HG02973 (cell line): Measurements from ENCODE around the gene RPL27A.

Experiments
- ATAC-seq: cut with Tn5 transposase; IDR thresholded peaks from one replicate; pipeline ENCODE4 v1.9.1; 2021; ENCODE audit warnings: moderate library complexity; ENCODE audit not compliant: unreplicated experiment

Gene RPL27A

DNA sequence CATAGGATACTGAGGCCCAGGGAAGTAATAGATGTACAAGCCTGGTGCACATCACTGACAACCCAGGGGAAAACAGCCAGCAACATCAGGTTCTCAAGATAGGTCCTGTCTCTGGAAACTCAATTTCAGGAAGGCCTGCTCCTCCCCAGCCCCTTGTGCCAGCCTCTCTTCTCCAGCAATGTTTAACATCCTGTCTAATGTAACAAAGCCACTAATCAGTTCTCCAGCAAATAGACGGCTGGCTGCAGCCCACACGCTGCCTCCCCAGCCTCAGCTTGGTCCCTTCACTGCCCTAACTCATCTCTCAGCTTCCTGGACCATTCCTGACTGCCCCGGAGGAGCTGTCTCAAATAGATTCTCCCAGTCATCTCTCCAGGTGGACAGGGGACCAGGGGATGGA lies 37.8 kb downstream of the RPL27A start:
- ATAC-seq: no peak

DNA sequence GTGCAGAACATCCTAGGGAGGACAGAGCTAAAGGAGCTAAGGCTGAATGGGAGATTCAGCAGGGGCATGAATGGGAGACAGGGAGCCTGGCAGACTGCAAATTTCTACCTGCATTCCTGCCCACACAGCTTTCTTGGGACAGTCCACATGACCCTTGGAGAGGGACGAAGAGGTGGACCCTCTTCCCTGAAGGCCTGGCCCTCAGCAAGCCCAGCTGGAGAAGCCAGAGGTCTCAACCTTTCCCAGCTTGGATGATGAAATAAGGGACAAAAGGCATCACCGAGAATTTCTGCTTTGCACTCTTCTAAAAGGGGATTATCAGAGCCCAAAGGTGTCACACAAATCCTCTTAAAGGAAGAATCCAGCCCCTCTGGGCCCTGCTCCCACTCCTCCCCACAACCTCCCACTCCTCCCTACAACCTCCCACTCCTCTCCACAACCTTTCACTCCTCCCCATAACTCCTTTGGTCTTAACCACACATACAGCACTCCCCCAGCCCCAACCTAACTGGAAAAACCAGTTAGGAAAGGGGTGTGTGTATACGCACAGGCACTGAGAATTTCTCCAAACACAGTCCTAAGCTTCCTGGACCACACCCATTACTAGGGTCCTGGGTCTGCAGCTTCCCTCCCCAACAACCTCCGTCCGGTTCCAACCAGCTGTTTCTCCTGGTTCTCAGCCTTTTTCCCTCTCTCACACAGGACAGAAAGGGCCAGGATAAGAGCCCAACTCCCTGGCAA lies 38.4 kb downstream of the RPL27A start:
- no peak for ATAC-seq

DNA sequence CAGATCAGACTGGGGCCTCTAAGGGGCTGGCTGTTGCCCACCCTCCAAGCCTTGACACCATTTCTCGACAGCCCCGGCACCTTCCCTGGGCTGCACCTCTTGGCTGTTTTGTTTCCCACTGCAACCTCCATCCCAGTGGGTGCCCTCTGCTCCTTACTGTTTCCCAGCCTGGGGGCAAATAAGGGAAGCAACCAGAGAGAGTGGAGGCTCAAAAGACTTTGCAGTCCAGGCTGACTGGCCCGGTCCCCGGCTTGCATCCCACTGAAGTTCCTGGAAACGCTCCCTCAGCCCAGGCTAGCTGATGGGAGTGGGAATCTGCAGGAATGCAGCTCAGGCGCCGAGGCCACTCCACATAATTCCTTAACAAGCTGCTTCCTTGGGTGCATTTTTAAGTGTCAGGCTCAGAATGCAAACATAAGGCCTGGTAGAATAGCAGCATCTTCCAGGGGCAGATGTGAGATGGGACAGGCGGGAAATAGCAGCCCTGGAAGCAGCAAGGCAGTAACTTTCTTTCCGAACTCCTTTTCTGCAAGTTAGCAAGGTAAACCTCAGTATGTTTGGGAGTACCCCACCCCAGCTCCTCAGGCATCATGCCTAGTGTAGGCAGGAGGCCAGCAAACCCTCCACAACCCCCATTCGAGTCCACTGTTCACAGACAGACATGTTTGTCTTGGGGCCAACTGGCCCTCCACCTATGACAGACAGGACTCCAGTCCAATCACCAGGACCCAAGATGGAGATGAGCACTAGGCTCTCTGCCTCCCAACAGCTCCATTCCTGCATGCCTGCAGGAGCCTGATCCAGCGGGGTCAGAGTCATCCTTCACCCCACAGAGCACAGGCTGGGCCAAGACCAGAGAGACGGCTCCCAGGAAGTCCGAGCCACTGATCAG lies 39.3 kb downstream of the RPL27A start:
- ATAC-seq: no peak

DNA sequence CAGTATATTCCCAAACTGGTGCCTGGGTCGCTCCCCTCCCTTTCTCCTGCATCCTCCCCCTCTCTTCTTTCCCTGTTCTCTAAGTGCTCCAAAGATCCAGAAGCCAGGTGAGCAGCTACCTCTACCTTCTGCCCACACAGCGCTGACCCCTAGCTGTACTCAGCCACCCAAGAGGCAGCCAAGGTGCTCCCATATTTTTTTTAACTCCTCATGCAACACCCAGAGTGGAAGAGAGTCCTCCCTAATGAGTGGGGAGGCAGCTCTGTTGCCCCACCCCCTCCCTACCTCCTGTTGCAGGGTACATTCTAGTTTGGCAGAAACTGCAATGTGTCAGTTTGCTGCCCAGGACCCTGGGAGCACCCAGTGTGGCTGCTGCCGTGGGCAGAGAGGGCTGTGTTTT lies 40.2 kb downstream of the RPL27A start:
- ATAC-seq: no peak

DNA sequence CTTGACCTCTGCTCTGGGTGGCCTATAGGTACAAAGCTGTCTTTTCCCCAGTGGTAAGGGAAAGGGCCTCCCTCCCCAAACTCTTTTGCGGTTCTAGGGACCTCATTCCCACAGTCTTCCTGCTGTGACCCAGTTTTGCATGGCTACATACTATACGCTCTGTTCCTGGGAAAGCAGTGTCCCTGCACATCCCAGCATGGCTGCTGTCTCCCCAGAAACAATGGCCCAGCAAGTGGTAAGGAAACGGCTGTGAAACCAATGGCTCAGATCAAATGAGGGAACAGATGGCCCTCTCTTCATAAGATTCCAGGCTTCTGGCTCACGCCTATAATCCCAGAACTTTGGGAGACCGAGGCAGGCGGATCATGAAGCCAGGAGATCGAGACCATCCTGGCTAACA lies 41.1 kb downstream of the RPL27A start:
- ATAC-seq: no peak

DNA sequence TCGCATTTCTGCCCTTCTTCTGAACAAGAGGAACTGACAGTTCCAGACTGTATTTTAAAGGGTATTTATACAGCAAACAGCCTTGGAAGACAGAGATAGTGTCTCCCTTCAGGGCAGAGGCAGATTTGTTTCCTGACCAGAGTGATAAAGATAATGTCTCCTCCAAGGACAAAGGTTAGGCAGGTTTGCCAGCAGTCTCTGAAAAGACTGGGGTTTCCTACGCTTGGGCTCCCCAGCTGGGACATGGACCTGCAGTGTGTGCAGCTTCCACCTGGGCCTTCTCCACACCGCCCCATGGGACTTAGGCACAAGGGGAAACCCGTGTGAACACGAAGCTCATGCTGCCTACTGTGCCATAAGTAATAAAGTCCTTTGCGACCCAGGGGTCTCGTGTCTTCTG lies 42.1 kb downstream of the RPL27A start:
- ATAC-seq: no peak

DNA sequence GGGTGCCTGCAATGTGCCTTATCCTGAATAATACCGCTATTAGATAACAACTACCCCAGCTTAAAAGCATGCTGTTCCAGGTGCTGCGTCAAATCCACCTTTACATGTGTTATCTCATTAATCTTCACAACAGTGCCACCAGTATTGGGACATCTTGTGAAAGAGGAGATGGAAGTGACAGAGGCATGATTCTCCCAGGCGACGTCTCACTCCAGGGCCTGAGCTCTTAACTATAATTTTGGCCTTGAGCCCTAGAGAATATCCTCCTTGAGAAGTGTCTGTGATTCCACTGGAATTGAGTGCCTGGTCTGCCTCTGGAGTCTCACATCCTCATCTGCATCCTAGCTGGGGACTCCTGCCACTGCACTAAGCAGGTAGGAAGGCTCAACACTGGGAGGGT lies 43.8 kb downstream of the RPL27A start:
- ATAC-seq: no peak

DNA sequence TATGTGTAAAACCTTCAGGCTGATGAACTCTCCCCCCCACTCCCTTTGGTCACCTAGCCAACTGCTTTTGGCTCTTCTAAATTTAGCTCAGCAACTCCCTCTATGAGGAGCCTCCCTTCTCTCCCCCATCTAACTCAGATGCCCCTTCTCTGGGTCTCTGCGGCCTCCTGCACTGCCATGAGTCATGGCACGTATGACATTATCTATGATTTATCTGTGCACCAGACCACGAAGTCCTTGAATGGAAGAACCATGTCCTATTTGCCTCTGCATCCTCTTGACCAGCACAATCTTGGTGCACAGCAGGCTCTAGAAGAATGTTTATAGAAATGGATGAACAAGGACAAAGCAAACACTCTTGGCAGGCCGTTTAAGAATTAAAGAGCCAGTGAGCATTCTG lies 46.0 kb downstream of the RPL27A start:
- ATAC-seq: no peak

DNA sequence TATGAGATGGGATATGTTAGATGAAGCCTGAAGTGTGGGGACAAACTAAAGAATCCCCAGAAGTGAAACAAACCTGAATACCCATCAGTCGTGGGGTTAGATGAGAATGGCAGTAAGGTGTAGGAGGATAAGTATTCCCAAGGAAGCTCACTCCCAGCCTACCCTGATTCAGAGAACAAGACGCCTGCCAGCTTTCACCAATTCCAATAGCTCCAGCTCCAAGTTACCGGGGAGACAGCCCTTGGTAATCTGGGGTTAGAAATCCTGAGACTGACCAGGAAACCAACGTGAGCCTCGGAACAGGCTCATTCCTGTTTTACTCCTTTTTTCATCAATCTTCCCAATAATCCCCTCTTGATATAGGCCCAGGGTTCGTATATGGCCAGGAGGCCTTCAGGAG lies 46.5 kb downstream of the RPL27A start:
- no peak for ATAC-seq

DNA sequence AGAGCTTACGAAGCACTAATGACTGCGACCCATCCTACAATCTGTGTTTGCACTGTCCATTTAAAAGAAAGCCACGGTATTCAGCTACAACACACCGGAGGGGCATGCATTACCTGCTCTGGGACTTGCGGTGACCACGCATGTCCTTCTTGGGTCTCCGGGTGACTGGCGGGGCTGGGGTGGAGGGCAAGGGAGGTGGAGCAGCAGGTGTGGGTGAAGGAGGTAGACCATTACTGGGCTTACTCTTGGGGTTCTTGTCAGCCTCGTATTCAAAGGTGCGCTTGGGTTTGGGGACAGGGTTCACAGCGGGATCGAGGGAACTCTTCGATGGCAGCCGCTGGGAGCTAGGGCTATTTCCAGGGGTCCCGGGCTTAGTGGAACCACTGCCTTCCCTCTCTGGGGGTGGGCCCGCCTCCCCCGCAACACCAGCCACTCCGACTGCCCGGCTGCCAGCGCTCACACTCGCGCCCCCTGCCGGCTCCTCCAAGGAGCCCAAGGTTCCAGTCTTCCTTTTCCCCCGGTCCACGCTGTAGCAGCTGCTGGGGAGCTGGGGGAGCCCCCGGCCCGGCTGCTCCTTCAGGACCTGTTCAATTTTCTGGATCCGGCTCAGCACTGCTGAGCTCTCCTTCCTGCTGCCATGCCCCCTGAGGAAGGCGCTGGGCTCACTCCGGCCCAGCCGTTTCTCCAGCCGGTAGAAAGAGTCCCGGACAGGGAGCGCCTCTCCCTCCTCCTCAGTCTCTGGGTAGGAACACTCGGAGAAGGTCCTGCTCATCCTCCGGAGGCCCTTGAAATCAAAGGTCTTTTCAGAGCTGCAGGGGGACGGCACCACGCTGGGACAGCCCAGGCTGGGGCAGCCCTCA lies 47.5 kb downstream of the RPL27A start:
- no peak for ATAC-seq

DNA sequence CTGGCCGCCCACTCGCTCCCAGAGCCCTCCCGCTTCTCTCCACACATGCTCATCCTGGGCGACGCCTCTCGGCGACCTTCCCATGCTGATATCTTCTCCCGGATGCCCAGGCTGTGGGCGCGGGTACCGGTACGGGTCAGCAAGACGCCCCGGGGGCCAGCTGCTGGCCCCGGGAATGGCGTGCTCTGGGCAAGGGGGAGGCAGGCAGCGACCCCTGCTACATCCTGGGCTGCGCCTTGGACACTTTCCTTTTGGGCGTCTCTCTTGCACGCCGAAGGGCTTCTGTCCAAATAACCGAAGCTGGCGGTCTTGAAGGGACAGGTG lies 48.1 kb downstream of the RPL27A start:
- ATAC-seq: no peak

DNA sequence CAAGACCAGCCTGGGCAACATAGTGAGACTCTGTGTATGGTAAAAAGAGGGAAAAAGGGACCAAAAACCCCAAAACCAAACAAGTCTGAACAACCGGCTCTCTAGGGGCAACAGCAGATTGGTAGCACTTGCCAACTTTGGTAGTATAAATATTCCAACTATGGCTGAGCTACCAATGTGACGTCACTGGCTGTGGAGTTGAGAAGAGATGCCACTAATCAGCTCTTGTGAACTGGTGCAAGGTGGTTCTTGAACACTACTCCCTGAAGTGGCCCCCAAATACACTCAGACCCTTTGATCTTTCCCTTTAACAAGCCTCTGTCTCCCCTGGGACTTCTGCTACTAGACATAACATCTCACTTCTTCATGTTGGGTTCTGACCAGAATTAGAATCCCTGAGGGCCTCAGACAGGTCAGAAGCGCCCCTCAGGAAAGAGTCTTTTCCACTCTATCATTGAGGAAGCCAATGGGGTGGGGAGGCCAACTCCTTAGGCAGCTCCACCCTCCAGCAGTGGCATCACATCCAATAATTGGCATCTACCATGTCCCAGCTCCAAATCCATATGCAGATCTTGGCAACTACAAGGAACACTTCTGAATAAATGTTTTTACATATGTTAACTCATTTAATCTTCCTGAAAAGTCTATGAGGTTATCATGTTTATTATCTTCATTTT lies 49.2 kb downstream of the RPL27A start:
- ATAC-seq: no peak

DNA sequence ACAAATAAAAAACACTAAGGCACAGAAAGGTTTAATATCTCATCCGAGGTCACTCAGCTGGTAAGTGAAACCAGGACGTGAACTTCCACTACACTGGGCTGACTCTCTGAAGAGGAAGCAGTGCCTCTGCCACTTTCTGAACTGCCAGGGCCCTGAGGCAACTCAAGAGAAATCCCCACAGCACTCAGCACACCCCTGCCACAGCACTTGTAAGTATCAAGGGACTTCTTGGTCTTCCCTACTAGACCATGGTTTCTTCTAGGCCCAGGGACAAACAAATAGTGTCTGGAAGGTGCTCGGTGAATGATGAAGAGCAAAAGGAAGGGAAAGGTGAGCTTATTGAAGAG lies 49.7 kb downstream of the RPL27A start:
- ATAC-seq: peak; percentile 78

DNA sequence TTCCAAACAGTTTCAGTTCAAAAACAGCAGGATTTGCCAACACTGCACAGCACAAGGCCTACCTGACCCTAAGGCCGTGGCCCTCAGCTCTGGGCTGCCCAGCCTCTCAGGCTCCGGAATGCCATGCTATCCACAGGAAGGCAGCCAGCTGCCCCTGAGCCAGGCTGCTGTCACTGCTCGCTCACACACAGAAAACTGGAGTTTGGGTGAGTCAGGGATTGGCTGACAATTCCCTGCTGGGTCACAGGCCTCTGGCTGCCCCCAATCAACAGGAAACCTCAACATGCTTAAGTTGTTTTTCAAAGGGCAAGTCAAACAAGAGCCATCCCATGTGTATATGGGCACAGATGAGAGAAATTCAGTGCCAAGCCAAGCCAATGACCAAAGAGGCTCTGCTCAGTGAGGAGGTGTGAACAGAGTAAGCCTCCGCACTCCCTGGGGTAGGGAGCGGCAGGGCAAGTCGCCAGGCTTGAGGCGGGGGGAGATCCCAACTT lies 50.2 kb downstream of the RPL27A start:
- ATAC-seq: no peak

DNA sequence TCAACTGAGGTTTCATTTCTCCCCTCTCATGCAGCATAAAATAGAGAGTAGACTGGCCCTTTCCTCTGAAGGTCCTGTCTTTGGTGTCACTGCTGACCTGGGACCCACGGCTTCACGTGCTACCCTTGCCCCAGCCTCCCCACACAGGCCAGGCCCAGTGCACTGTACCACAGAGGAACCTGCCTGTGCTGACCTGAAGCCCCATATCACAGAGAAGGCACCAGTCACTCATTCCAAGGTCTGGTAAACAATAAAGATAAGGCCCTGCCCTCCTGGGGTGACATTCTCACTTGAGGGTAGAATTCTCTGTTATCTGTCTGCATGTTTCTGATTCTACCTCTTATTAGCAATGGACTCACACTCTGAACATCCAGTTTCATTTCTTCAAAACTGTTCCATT lies 51.3 kb downstream of the RPL27A start:
- no peak for ATAC-seq

DNA sequence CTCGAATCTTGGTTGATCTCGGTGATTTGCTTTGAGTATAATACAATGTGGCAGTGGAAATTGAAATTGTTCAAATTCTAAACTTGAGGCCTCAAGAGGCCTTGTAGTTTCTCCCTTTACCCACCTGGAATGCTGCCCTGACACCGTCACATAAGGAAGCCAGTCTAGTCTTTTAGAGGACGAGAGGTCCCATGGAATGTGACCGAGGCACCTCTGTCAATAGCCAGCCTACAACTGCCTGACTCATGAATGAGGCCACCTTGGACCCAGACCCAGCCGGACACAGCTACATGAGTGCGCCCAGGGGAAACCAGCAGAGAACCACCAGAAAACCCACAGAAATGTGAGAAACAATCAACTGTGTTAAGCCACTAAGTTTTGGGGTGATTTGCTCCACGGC lies 52.5 kb downstream of the RPL27A start:
- no peak for ATAC-seq

DNA sequence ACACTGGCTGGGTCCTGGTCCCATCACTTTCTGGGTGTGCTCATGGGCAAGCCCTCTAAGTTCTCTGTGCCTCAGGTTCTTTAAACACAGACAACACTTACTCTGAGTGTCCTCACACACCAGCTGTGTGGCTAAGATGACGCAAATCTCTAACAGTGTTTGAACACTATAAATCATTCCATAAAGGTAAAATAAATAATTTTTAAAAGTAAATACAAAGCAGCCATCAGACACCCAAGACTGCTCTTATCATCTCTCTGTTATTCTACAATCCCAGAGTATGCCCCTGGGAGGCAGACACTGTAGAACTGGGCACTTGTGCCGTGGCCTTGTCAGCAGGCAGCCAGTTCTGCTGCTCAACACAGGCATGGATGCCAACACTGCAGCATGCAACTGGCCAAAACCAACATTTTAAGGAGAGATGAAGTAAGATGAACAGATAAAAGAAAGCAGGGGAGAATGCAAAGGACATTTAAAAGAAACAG lies 56.8 kb downstream of the RPL27A start:
- ATAC-seq: no peak
